ENCODE data around the gene NEK6.

GRCh38 chr9:124349267-124349666 is 91.5 kb downstream of the NEK6 start:
- no peak for TF ChIP-seq CTCF (IDR thresholded peaks at IDR 0.05)
- TF ChIP-seq POLR2A (IDR thresholded peaks at IDR 0.05): no peak
